Retina (tissue), 1 donor: ENCODE results near the gene SIRT6.
A peak's percentile ranks its signal among the peaks of the same experiment; 100 is the strongest.
"Not testable (repeated sequence)": the region's sequence is repeated elsewhere in the genome, so short reads cannot be mapped to it uniquely, and the experiment has no call there.

Experiments used
- DNase-seq: peaks from one replicate; pipeline ENCODE4 v3.0.0-alpha.2; 2016

Gene SIRT6

DNA sequence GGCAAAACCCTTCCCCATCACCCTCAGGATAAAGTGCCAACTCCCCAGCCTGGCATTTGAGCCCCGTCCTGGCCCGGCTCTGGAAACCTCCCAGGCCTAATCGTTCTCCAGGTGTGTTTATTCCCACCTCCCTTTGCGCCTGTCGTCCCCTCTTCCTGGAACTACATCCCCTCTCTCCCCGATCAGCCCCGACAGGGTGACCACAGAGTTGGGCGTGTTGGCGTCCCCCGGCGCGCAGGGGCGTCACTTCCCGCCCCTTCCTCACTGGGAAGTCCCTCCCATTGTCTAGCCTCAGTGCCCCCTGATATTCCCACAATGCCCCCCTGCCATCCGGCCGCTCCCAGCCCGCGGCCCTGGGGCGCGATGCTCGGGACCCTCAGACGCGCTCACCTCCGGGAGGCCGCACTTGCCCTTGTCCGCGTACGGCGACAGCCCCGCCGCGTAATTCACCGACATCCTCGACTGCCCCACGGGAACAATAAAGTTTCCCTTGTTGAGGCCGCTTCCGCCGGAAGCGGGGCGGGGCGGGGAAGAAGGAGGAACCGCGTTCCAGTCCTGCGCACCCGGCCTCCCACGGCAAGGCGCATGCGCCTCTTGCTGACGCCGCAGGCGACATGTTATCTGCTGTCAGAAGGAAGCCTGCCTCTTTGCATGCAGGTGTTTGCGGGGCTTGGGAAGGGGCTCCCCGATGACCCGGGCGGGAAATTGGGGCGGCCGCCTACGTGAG is at the start of gene SIRT6, which contains the start of gene ANKRD24:
SIRT6 (minus strand) TSS at position 480 of the 727 bp plus-strand sequence; CDS start at position 456, 24 bp downstream.
ANKRD24 (plus strand) TSS at position 606 of the 727 bp plus-strand sequence. CDS start 3,737 bp downstream, outside the sequence.
- DNase-seq, result peak; percentile 94

DNA sequence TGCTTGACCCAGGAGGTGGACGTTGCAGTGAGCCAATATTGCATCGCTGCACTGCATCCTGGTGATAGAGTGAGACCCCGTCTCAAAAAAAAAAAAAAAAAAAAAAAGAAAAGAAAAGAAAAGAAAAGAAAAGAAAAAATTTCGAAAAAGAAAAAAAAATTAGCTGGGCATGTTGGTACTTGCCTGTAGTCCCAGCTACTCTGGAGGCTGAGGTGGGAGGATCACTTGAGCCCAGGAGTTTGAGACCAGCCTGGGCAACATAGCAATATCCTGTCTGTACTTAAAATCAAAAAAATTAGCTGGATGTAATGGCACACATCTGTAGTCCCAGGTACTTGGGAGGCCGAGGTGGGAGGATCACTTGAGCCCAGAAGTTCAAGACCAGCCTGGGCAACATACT is 49.8 kb upstream of the SIRT6 start:
- not testable (repeated sequence) for DNase-seq

- not testable (repeated sequence) for DNase-seq
These were observed 49.2 kb upstream of the SIRT6 start for GRCh38 chr19:4231521-4231920.

DNA sequence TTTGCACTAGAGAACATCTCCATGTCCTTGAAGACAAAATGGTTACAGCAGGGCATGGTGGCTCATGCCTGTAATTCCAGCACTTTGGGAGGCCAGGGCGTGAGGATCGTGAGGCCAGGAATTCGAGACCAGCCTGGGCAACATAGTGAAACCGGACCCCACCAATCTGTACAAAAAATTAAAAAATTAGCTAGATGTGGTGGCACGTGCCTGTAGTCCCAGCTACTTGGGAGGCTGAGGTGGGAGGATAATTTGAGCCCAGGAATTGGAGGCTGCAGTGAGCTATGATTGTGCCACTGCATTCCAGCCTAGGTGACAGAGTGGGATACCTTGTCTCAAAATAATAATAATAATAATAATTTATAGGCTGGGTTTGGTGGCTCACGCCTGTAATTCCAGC is 47.9 kb upstream of the SIRT6 start:
- DNase-seq, result not testable (repeated sequence)

- DNase-seq, result no peak
These were observed 47.0 kb upstream of the SIRT6 start, which contains the start of gene EBI3 for GRCh38 chr19:4229179-4229931. Gene EBI3 (plus strand): TSS chr19:4229523. CDS start chr19:4229551, 28 bp downstream.

- no peak for DNase-seq
These were observed 46.4 kb upstream of the SIRT6 start for GRCh38 chr19:4228765-4229178.

DNA sequence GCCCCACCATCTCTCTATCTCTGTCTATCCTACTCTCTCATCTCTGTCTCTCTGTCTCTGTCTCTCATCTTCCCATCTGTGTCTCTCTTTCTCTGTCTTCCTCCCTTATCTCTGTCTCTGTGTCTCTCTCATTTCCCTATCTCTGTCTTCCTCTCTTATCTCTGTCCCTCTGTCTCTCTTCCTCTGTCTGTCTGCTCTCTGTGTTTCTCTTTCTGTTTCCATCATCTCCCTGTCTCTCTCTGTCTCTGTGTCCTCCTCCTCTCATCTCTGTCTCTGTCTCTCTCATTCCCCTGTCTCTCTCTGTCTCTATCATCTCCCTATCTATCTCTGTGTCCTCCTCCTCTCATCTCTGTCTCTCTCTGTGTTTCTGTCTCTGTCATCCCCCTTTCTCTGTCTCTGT is 45.4 kb upstream of the SIRT6 start:
- DNase-seq, result no peak

GRCh38 chr19:4225885-4226284 is 43.5 kb upstream of the SIRT6 start:
- no peak for DNase-seq

- no peak for DNase-seq
These were observed 42.1 kb upstream of the SIRT6 start for GRCh38 chr19:4224470-4224869.

- no peak for DNase-seq
These were observed 37.8 kb upstream of the SIRT6 start for GRCh38 chr19:4220188-4220587.

GRCh38 chr19:4218523-4218922 is 36.2 kb upstream of the SIRT6 start:
- not testable (repeated sequence) for DNase-seq

- DNase-seq, result no peak
These were observed 35.3 kb upstream of the SIRT6 start for GRCh38 chr19:4217429-4218264.

- DNase-seq, result no peak
These were observed 34.5 kb upstream of the SIRT6 start for GRCh38 chr19:4216846-4217245.

GRCh38 chr19:4215807-4216206 is 33.4 kb upstream of the SIRT6 start:
- no peak for DNase-seq

GRCh38 chr19:4213116-4213515 is 30.8 kb upstream of the SIRT6 start:
- no peak for DNase-seq

DNA sequence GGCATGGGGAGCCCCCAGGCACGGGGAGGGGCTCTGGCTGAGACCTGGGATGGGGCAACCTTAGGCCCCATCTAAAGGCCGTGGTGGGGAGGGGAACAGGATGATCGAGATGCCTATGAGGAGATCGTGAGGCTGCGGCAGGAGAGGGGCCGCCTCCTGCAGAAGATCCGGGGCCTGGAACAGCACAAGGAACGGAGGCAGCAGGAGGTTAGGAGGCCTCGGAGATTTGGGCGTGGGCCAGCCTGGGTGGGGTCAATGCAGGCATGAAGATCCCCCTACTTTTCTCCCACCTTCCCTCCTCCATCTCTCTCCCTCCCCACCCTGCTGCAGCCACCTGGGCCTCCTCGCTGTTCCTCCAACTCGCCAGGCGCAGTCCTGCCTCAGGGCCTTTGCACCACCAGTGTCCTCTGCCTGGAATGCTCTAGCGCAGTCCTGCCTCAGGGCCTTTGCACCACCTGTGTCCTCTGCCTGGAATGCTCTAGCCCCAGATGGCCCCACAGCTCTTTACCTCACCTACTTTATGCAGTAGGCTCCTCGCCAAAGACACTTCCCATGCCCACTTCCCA is 27.9 kb upstream of the SIRT6 start:
- DNase-seq, result no peak

GRCh38 chr19:4208385-4209094 is 26.2 kb upstream of the SIRT6 start:
- DNase-seq, result no peak

DNA sequence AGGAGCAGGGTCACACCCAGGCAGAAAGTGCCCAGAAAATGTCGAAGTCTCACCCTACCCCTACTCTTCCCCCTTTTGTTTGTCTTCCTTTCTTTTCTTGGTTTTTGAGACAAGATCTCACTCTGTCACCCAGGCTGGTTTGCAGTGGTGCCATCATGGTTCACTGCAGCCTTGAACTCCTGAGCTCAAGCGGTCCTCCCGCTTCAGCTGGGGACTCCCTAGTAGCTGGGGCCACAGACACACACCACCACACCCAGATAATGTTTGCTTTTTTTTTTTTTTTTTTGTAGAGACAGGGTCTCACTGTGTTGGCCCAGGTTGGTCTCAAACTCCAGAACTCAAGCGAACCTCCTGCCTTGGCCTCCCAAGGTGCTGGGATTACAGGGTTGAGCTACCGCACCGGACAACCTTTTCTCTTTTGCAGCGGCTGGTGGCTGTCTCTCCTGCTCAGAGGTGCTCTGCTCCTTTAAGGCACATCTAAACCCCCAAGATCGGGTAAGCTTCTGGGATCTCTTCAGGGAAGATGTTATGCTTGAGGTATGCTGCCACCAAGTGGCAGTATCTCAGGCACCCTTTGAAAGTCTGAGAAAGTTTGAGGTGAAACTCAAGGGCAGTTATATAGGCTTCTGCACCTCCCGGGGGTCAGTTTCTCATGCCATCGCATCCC is 24.6 kb upstream of the SIRT6 start:
- DNase-seq, result no peak

DNA sequence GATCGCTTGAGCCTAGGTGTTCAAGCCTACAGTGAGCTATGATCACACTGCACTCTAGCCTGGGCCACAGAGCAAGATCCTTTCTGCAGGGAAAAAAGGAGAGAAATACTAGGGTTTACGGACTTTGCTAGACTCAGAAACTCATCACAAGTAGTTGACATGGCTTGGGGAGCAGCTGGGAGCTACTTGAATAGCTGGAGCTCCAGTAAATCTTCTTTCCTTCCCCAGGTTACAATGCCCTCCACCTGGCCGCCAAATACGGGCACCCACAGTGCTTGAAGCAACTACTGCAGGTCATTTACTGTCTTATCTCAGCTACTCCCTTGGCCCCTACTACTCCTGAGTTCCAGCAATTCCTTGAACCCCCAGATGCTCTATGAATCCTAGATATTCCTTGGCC is 19.4 kb upstream of the SIRT6 start:
- DNase-seq, result no peak

GRCh38 chr19:4200940-4201542 is 18.7 kb upstream of the SIRT6 start:
- DNase-seq, result no peak

DNA sequence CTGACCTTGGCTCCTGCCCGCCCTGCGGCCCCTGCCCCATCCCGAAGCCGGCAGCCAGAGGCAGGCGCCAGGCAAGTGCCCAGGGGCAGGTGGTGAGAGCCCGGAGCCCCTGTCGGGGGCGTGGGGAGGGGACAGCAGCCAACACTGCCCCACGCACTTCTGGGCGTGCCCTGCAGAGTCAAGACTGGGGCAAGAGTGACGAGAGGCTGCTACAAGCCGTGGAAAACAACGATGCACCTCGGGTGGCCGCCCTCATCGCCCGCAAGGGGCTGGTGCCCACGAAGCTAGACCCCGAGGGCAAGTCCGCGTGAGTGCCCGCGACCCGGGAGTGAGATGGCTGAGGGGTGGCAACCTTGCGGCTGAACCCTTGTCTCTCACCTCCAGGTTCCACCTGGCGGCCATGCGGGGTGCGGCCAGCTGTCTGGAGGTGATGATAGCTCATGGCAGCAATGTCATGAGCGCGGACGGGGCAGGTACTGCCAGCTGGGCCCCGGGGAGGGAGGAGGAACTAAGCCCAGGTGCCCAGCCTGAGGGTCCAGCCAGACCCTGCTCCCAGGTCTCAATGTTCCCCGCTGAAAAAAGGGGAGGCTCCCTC is 17.4 kb upstream of the SIRT6 start:
- no peak for DNase-seq
